GM21786 (cell line): ENCODE results near the gene MRPS27.
"Not testable (repeated sequence)": the region's sequence is repeated elsewhere in the genome, so short reads cannot be mapped to it uniquely, and the experiment has no call there.

Source experiments
- ATAC-seq: cut with Tn5 transposase; IDR thresholded peaks from one replicate; pipeline ENCODE4 v1.9.1; 2021; ENCODE audit not compliant: unreplicated experiment

Gene MRPS27

GRCh38 chr5:72326306-72326649, 6.2 kb upstream of the MRPS27 start:
- no peak for ATAC-seq

GRCh38 chr5:72325566-72326305, 5.7 kb upstream of the MRPS27 start:
- no peak for ATAC-seq

- no peak for ATAC-seq
Measured at GRCh38 chr5:72324189-72324825, 4.3 kb upstream of the MRPS27 start.

GRCh38 chr5:72319435-72319975, 535 bp downstream of the MRPS27 start:
- not testable (repeated sequence) for ATAC-seq

- ATAC-seq: no peak
Measured at GRCh38 chr5:72314571-72315172, 5.4 kb downstream of the MRPS27 start.

GRCh38 chr5:72313141-72313540, 6.9 kb downstream of the MRPS27 start:
- no peak for ATAC-seq

- no peak for ATAC-seq
Measured at GRCh38 chr5:72308853-72309191, 11.2 kb downstream of the MRPS27 start.

GRCh38 chr5:72307968-72308852, 11.8 kb downstream of the MRPS27 start:
- ATAC-seq: peak; percentile 86

- ATAC-seq: no peak
Measured at GRCh38 chr5:72307573-72307967, 12.5 kb downstream of the MRPS27 start.

GRCh38 chr5:72305194-72306142, 14.6 kb downstream of the MRPS27 start:
- ATAC-seq: no peak

GRCh38 chr5:72302171-72302570, 17.9 kb downstream of the MRPS27 start:
- ATAC-seq: no peak

GRCh38 chr5:72301557-72301956, 18.5 kb downstream of the MRPS27 start:
- ATAC-seq: peak; percentile 68

- ATAC-seq: no peak
Measured at GRCh38 chr5:72300590-72301339, 19.3 kb downstream of the MRPS27 start.

- ATAC-seq: no peak
Measured at GRCh38 chr5:72298711-72299110, 21.3 kb downstream of the MRPS27 start.

GRCh38 chr5:72298136-72298535, 21.9 kb downstream of the MRPS27 start:
- peak; percentile 33 for ATAC-seq

GRCh38 chr5:72296256-72296655, 23.8 kb downstream of the MRPS27 start:
- ATAC-seq: no peak

- no peak for ATAC-seq
Measured at GRCh38 chr5:72295539-72295938, 24.5 kb downstream of the MRPS27 start.

GRCh38 chr5:72294473-72294872, 25.6 kb downstream of the MRPS27 start:
- ATAC-seq: no peak

GRCh38 chr5:72293495-72294055, 26.5 kb downstream of the MRPS27 start:
- no peak for ATAC-seq
